Neural progenitor cell (in vitro differentiated cells): ENCODE measurements around the gene NR1H2.

Experiments
- CTCF ChIP-seq: fragments of 200-600 bp; sonication (generic); IDR thresholded peaks from 2 replicates; pipeline ENCODE4 v1.5.1; 2017; ENCODE audit warnings: antibody characterized with exemption, mild to moderate bottlenecking
- EZH2 ChIP-seq: fragments of 200-600 bp; sonication (generic); IDR thresholded peaks from 2 replicates; pipeline ENCODE4 v1.6.1; 2017; ENCODE audit warnings: antibody characterized with exemption, mild to moderate bottlenecking, moderate library complexity
- EZH2phosphoT487 ChIP-seq: fragments of 200-600 bp; sonication (generic); IDR thresholded peaks from 2 replicates; pipeline ENCODE4 v1.6.1; 2017; ENCODE audit warnings: antibody characterized with exemption

GRCh38 chr19:50378169-50378862, 2.1 kb downstream of the NR1H2 start:
- no peak for TF ChIP-seq CTCF
- no peak for TF ChIP-seq EZH2phosphoT487
- no peak for TF ChIP-seq EZH2
